Keratinocyte (primary cell): ENCODE measurements around the gene MAGI2. TPM values are rescaled to one million over a fixed set of nuclear protein-coding genes. Genes with fewer than 3 reads are reported as not detected.

ENCODE experiments used
- DNase-seq: peaks from one replicate; pipeline ENCODE4 v3.0.0-alpha.2; 2011; ENCODE audit warnings: low read depth, missing footprints, low spot score
- FAIRE-seq: peaks from 2 replicates; lab custom pipeline; 2011; peaks lifted over from hg19 to GRCh38; lab: Jason Lieb, UNC
- H2AFZ ChIP-seq: 2 replicates; pipeline ENCODE4 v1.6.0; 2012; ENCODE audit warnings: low read length, control low read depth, inconsistent platforms; ENCODE audit not compliant: control insufficient read depth
- H3K27ac ChIP-seq: 2 replicates; pipeline ENCODE4 v1.5.1; 2011; ENCODE audit warnings: low read length; ENCODE audit not compliant: control insufficient read depth, insufficient read depth
- H3K27me3 ChIP-seq: 3 replicates; pipeline ENCODE4 v1.6.0; 2011; ENCODE audit warnings: low read length; ENCODE audit not compliant: control insufficient read depth, insufficient read depth; ENCODE audit errors: extremely low read depth
- H3K36me3 ChIP-seq, 2 experiments: 2 replicates in 1 of 2; 3 replicates in 1 of 2; pipeline ENCODE4 v1.5.1; 2011; ENCODE audit warnings: low read length in 2 of 2, mild to moderate bottlenecking in 1 of 2; ENCODE audit not compliant: control insufficient read depth in 2 of 2, insufficient read depth in 2 of 2; ENCODE audit errors: extremely low read depth in 1 of 2
- H3K4me1 ChIP-seq: 3 replicates; pipeline ENCODE4 v1.5.1; 2011; ENCODE audit warnings: low read length; ENCODE audit not compliant: control insufficient read depth, insufficient read depth; ENCODE audit errors: extremely low read depth
- H3K4me2 ChIP-seq: 3 replicates; pipeline ENCODE4 v1.6.0; 2011; ENCODE audit warnings: low read depth, low read length; ENCODE audit not compliant: control insufficient read depth, insufficient read depth; ENCODE audit errors: extremely low read depth
- H3K4me3 ChIP-seq, 3 experiments: fragments of 200-600 bp in 1 of 3; sonication (generic) in 1 of 3; 2 replicates in 2 of 3; 3 replicates in 1 of 3; pipeline ENCODE4 v1.5.1; 2011 to 2016; ENCODE audit warnings: low read length in 3 of 3, mild to moderate bottlenecking in 3 of 3, control low read depth in 2 of 3, inconsistent platforms in 1 of 3, low read depth in 1 of 3, mixed read lengths in 1 of 3, mixed run types in 1 of 3, moderate library complexity in 1 of 3; ENCODE audit not compliant: control insufficient read depth in 2 of 3, insufficient read depth in 2 of 3; ENCODE audit errors: extremely low read depth in 1 of 3
- H3K79me2 ChIP-seq: 2 replicates; pipeline ENCODE4 v1.6.0; 2012; ENCODE audit warnings: low read length; ENCODE audit not compliant: control insufficient read depth, insufficient read depth
- H3K9ac ChIP-seq: 3 replicates; pipeline ENCODE4 v1.6.0; 2011; ENCODE audit warnings: low read length; ENCODE audit not compliant: control insufficient read depth, insufficient read depth; ENCODE audit errors: extremely low read depth
- H3K9me1 ChIP-seq: 3 replicates; pipeline ENCODE4 v1.6.0; 2011; ENCODE audit warnings: low read length; ENCODE audit not compliant: control insufficient read depth, insufficient read depth; ENCODE audit errors: extremely low read depth
- H3K9me3 ChIP-seq: 2 replicates; pipeline ENCODE4 v1.5.1; 2012; ENCODE audit warnings: low read depth, low read length; ENCODE audit not compliant: control insufficient read depth
- H4K20me1 ChIP-seq: 3 replicates; pipeline ENCODE4 v1.6.0; 2011; ENCODE audit warnings: low read length; ENCODE audit not compliant: control insufficient read depth, insufficient read depth; ENCODE audit errors: extremely low read depth
- EZH2 ChIP-seq: IDR thresholded peaks from one replicate; pipeline ENCODE4 v1.6.1; 2012; ENCODE audit warnings: inconsistent platforms, mild to moderate bottlenecking, low read length, moderate library complexity
- dilution Hi-C: fragments of 300-500 bp; cut with MboI; formaldehyde crosslinking; loops from one replicate; pipeline ENCODE4 v1.7.0; 2020; ENCODE audit warnings: low sequenced_read_pairs; ENCODE audit not compliant: extremely low pct_ligation_motif_present
- polyA plus RNA-seq, 5 experiments: library from polyadenylated mRNA; depleted of rRNA in 3 of 5; stranded (reverse) in 3 of 5; stranded (forward) in 1 of 5; unstranded in 1 of 5; fragments of >200 nt; gene quantifications; 1 replicate in 1 of 5; 2 replicates in 3 of 5; 3 replicates in 1 of 5; pipeline versions ENCODE4 v1.2.1 to v1.2.3, GENCODE V29; 2011 to 2012; ENCODE audit warnings: missing spikeins in 2 of 5, low read depth in 1 of 5, low replicate concordance in 1 of 5
- TF ChIP-seq, protein P1 (sequence below), 3 experiments: IDR thresholded peaks in 1 of 3; conservative IDR thresholded peaks in 1 of 3; optimal IDR thresholded peaks in 1 of 3; 2 replicates in 2 of 3; 3 replicates in 1 of 3; pipeline versions ENCODE3 to v1.5.1; 2011; ENCODE audit warnings: low read length in 3 of 3, mild to moderate bottlenecking in 3 of 3, moderate library complexity in 2 of 3, control low read depth in 1 of 3, inconsistent platforms in 1 of 3; ENCODE audit not compliant: insufficient read depth in 2 of 3; ENCODE audit errors: extremely low read depth in 1 of 3

MAGI2 gene
- polyA plus RNA-seq, 1 donor (not counting 4 experiments of a cell fraction or from before 2014, with no cell fraction given) = 0.07 TPM

DNA sequence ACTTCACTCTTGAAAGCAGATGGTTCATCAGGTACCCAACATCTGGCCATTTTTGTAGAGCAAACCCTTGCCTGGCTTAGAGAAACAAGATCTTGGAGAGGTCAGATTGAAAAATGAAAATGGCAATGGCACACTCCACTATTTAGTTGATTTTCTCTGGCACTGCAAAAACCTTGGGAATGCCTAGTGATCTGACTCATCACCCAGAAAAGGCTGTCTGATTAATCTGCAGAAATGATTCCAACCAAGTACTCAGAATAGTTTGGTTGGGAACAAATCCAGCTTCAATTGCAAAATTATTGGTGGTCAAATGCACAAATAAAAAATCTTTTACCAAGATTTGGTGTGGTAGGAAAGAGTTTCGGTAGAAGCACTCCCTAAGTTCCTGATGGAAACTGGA lies 1303.7 kb downstream of the MAGI2 start:
- H3K4me1 ChIP-seq = no peaks in the 10 kb centered on the region
- no peak overlapping the region for H3K4me2 ChIP-seq
- no peaks in the 10 kb centered on the region for H3K9me3 ChIP-seq
- FAIRE-seq (no peak), DNase-seq (no peak)
- dilution Hi-C loops = no loop called here
- H2AFZ ChIP-seq = no peak overlapping the region
- H3K27me3 ChIP-seq = no peaks in the 10 kb centered on the region
- H3K4me3 ChIP-seq = no peak overlapping the region
- no peaks in the 10 kb centered on the region for H3K9me1 ChIP-seq
- H3K79me2 ChIP-seq = no peaks in the 10 kb centered on the region
- no peaks in the 10 kb centered on the region for H3K36me3 ChIP-seq
- no peak overlapping the region for H3K27ac ChIP-seq
- TF ChIP-seq, protein P1, sequence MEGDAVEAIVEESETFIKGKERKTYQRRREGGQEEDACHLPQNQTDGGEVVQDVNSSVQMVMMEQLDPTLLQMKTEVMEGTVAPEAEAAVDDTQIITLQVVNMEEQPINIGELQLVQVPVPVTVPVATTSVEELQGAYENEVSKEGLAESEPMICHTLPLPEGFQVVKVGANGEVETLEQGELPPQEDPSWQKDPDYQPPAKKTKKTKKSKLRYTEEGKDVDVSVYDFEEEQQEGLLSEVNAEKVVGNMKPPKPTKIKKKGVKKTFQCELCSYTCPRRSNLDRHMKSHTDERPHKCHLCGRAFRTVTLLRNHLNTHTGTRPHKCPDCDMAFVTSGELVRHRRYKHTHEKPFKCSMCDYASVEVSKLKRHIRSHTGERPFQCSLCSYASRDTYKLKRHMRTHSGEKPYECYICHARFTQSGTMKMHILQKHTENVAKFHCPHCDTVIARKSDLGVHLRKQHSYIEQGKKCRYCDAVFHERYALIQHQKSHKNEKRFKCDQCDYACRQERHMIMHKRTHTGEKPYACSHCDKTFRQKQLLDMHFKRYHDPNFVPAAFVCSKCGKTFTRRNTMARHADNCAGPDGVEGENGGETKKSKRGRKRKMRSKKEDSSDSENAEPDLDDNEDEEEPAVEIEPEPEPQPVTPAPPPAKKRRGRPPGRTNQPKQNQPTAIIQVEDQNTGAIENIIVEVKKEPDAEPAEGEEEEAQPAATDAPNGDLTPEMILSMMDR (optimal IDR thresholded peaks at IDR 0.05 in 1 of 3, IDR thresholded peaks at IDR 0.05 in 1 of 3, conservative IDR thresholded peaks at IDR 0.05 in 1 of 3; ENCODE audit: extremely low read depth in 1 of 3, insufficient read depth in 2 of 3, low read length in 3 of 3) = no peak
- no peak for TF ChIP-seq EZH2
- H3K9ac ChIP-seq = no peak overlapping the region
- no peaks in the 10 kb centered on the region for H4K20me1 ChIP-seq

GRCh38 chr7:78148166-78148894 lies 1305.1 kb downstream of the MAGI2 start:
- Histone ChIP-seq H4K20me1 (no peaks in the 10 kb centered on the region), H3K27ac (no peak overlapping the region), H3K27me3 (no peaks in the 10 kb centered on the region), H3K4me1 (no peaks in the 10 kb centered on the region), H3K9me1 (no peaks in the 10 kb centered on the region), H2AFZ (no peak overlapping the region), H3K9me3 (no peaks in the 10 kb centered on the region), H3K4me3 (no peak overlapping the region), H3K4me2 (no peak overlapping the region), H3K36me3 (no peaks in the 10 kb centered on the region), H3K79me2 (no peaks in the 10 kb centered on the region), H3K9ac (no peak overlapping the region)
- no peak for FAIRE-seq
- TF ChIP-seq EZH2 = no peak
- TF ChIP-seq, protein P1 (optimal IDR thresholded peaks at IDR 0.05 in 1 of 3, IDR thresholded peaks at IDR 0.05 in 1 of 3, conservative IDR thresholded peaks at IDR 0.05 in 1 of 3; ENCODE audit: extremely low read depth in 1 of 3, insufficient read depth in 2 of 3, low read length in 3 of 3) = no peak
- dilution Hi-C loops = no loop called here
- no peak for DNase-seq
